CD4-positive, alpha-beta T cell (primary cell): ENCODE data around the gene GPC5. TPM values are rescaled to one million over a fixed set of nuclear protein-coding genes. Genes with fewer than 3 reads are reported as not detected.

Experiments
- ATAC-seq: fragments of 200-7000 bp; cut with Tn5 transposase; one replicate; pipeline ENCODE4 v1.10.0; 2022; ENCODE audit warnings: mild to moderate bottlenecking; ENCODE audit not compliant: poor library complexity
- CTCF ChIA-PET: fragments of 350-600 bp; sonication (Branson Sonifier 250); formaldehyde crosslinking; loops from one replicate; lab custom pipeline; 2021; ENCODE audit warnings: antibody characterized with exemption, inconsistent platforms; lab: Charles Lee
- POLR2A ChIA-PET: fragments of 350-600 bp; sonication (Branson Sonifier 250); formaldehyde crosslinking; loops from one replicate; lab custom pipeline; 2021; ENCODE audit warnings: antibody characterized with exemption, inconsistent platforms; lab: Charles Lee
- DNase-seq, 14 experiments: peaks; one replicate each; pipeline ENCODE4 v3.0.0-alpha.2; 2013 to 2020; ENCODE audit warnings: mixed read lengths in 2 of 14
- H3K27ac ChIP-seq, 2 donors: one replicate each; pipeline versions ENCODE4 v1.5.1 to v1.7.0; 2013; ENCODE audit warnings: low read length in 2 of 2, low read depth in 1 of 2, mild to moderate bottlenecking in 1 of 2
- H3K27me3 ChIP-seq, 2 experiments: 1 replicate in 1 of 2; 2 replicates in 1 of 2; pipeline versions ENCODE4 v1.6.1 to v1.7.0; 2013; ENCODE audit warnings: low read length in 2 of 2, control low read depth in 1 of 2, mild to moderate bottlenecking in 1 of 2, moderate library complexity in 1 of 2; ENCODE audit not compliant: insufficient read depth in 2 of 2, control insufficient read depth in 1 of 2
- H3K36me3 ChIP-seq: one replicate; pipeline ENCODE4 v1.6.1; 2013; ENCODE audit warnings: low read length, control low read depth; ENCODE audit not compliant: insufficient read depth
- H3K4me1 ChIP-seq: one replicate; pipeline ENCODE4 v1.6.1; 2013; ENCODE audit warnings: low read length, control low read depth; ENCODE audit not compliant: insufficient read depth
- H3K4me3 ChIP-seq: one replicate; pipeline ENCODE4 v1.5.1; 2013; ENCODE audit warnings: mild to moderate bottlenecking, low read length, moderate library complexity
- H3K9me3 ChIP-seq, 2 experiments: 1 replicate in 1 of 2; 2 replicates in 1 of 2; pipeline versions ENCODE4 v1.6.1 to v1.7.0; 2013; ENCODE audit warnings: low read length in 2 of 2, mild to moderate bottlenecking in 2 of 2, control low read depth in 1 of 2, moderate library complexity in 1 of 2; ENCODE audit not compliant: control insufficient read depth in 1 of 2, insufficient read depth in 1 of 2
- H3K27ac Mint-ChIP-seq: one replicate; pipeline ENCODE4 v1.8.0; 2020; ENCODE audit warnings: mixed read lengths
- H3K27me3 Mint-ChIP-seq: one replicate; pipeline ENCODE4 v1.8.0; 2021; ENCODE audit warnings: mixed read lengths
- H3K36me3 Mint-ChIP-seq: one replicate; pipeline ENCODE4 v1.8.0; 2021; ENCODE audit warnings: low read depth, mixed read lengths
- H3K4me1 Mint-ChIP-seq: one replicate; pipeline ENCODE4 v1.8.0; 2021; ENCODE audit warnings: low read depth, mixed read lengths
- H3K4me3 Mint-ChIP-seq: one replicate; pipeline ENCODE4 v1.8.0; 2020; ENCODE audit warnings: mild to moderate bottlenecking, mixed read lengths
- H3K9me3 Mint-ChIP-seq: one replicate; pipeline ENCODE4 v1.8.0; 2020; ENCODE audit warnings: mixed read lengths
- intact Hi-C, 2 experiments: fragments of 100-400 bp; cut with DNase I in 1 of 2; cut with micrococcal nuclease in 1 of 2; formaldehyde crosslinking; loops; one replicate each; pipeline versions ENCODE4 v1.15.1 to v1.9.0; 2023 to 2025; cut with DNase I, micrococcal nuclease
- total RNA-seq, 174 experiments: library from RNA in 2 of 174; stranded (reverse) in 2 of 174; gene quantifications; one replicate each; pipeline ENCODE4 v1.2.3 and lab custom pipeline; 2021 to 2026
- TF ChIP-seq, protein P1 (sequence below): fragments of 200-600 bp; IDR thresholded peaks from one replicate; pipeline ENCODE4 v1.8.0; 2022; ENCODE audit warnings: antibody characterized with exemption, mild to moderate bottlenecking

GPC5 gene
- total RNA-seq, 2 experiments from 2014 or later: not detected

DNA sequence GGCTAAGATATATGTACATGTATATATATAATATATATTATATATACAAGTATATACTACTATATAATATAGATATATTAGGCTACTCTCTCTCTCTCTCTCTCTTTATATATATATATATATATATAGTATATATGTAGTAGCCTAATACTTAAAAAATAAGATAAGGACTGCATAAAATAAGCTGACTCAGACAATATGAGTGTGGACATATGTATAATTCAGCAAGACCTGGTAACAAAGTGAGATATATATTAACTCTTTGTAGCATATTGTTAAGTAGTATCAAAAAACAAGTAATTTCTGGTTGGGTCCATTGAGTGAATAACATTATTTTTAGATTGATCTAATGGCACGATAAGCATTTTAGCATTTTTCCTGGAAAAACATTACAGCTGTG is 509.0 kb downstream of the GPC5 start:
- no peak for ATAC-seq
- Mint-ChIP-seq H3K4me1 (no peaks in the 10 kb centered on the region), H3K27ac (no peak overlapping the region), H3K4me3 (no peak overlapping the region), H3K36me3 (no peaks in the 10 kb centered on the region), H3K9me3 (peaks cover 7% of the 10 kb centered on the region), H3K27me3 (no peaks in the 10 kb centered on the region)
- DNase-seq: no peak
- H3K4me3 ChIP-seq: no peak overlapping the region
- H3K4me1 ChIP-seq: no peaks in the 10 kb centered on the region
- no peak overlapping the region for H3K27ac ChIP-seq
- intact Hi-C loops: no loop called here
- CTCF ChIA-PET: no interaction called here
- no peaks in the 10 kb centered on the region for H3K36me3 ChIP-seq
- POLR2A ChIA-PET: no interaction called here
- H3K27me3 ChIP-seq: no peaks in the 10 kb centered on the region
- TF ChIP-seq, protein P1, sequence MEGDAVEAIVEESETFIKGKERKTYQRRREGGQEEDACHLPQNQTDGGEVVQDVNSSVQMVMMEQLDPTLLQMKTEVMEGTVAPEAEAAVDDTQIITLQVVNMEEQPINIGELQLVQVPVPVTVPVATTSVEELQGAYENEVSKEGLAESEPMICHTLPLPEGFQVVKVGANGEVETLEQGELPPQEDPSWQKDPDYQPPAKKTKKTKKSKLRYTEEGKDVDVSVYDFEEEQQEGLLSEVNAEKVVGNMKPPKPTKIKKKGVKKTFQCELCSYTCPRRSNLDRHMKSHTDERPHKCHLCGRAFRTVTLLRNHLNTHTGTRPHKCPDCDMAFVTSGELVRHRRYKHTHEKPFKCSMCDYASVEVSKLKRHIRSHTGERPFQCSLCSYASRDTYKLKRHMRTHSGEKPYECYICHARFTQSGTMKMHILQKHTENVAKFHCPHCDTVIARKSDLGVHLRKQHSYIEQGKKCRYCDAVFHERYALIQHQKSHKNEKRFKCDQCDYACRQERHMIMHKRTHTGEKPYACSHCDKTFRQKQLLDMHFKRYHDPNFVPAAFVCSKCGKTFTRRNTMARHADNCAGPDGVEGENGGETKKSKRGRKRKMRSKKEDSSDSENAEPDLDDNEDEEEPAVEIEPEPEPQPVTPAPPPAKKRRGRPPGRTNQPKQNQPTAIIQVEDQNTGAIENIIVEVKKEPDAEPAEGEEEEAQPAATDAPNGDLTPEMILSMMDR: no peak
- H3K9me3 ChIP-seq: no peaks in the 10 kb centered on the region

DNA sequence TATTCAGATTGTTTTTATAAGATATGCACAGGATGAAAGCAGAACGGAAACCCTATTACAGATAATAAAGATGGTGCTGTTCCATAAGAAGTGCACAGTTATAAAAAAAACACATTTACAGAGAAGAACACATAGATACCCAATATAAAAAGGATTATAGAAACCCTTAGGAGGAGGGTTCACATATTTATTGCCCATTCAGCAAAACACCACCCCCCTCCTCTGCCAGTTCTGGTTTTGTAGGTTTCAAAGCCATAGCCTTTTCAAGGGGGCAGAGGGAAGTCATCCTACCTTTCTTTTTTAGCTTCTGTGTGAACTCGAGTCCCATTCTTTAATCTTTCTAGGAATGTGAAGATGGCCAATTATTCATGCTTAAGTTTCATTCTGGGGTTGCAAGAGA is 511.2 kb downstream of the GPC5 start:
- DNase-seq: no peak
- Histone ChIP-seq H3K4me3 (no peak overlapping the region), H3K9me3 (no peaks in the 10 kb centered on the region), H3K27ac (no peak overlapping the region), H3K36me3 (no peaks in the 10 kb centered on the region), H3K27me3 (no peaks in the 10 kb centered on the region), H3K4me1 (no peaks in the 10 kb centered on the region)
- Mint-ChIP-seq H3K9me3 (peaks cover 7% of the 10 kb centered on the region), H3K27ac (no peak overlapping the region), H3K4me3 (no peak overlapping the region), H3K4me1 (no peaks in the 10 kb centered on the region), H3K36me3 (no peaks in the 10 kb centered on the region), H3K27me3 (no peaks in the 10 kb centered on the region)
- intact Hi-C loops: no loop called here
- CTCF ChIA-PET: no interaction called here
- POLR2A ChIA-PET: no interaction called here
- TF ChIP-seq, protein P1: no peak
- no peak for ATAC-seq

DNA sequence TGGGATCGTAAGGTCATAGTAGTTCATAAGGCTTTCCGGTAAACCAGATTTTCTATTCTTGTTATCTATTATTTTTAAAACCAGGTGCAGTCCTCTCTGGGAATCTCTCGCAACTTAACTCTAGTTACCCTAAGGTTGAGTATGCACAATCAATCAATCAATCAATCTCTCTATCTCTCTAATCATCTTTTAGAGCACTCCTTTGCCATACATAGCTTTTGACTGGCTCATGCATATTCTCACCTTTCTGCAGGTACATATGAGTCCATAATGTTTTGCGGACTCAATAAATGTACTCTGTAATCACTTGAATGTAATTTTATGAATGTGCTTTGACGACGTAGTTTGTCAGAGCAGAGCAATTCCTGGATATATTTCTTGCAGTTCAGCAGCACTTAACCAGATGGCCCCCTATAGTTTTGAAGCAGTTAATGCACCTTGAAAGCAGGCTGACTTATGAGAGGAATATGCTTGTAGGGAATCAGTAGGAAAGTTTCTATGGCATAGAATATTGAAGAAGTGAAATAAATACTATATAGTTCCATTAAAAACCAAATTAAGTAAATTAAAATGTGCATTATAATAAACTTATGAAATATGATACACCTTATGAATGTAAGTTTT is 524.7 kb downstream of the GPC5 start:
- H3K9me3 ChIP-seq: no peaks in the 10 kb centered on the region
- ChIA-PET POLR2A (no interaction called here), CTCF (no interaction called here)
- H3K4me3 ChIP-seq: no peak overlapping the region
- H3K36me3 Mint-ChIP-seq: no peaks in the 10 kb centered on the region
- H3K27me3 ChIP-seq: no peaks in the 10 kb centered on the region
- no peak overlapping the region for H3K27ac Mint-ChIP-seq
- H3K4me3 Mint-ChIP-seq: no peak overlapping the region
- no peaks in the 10 kb centered on the region for H3K36me3 ChIP-seq
- no peak overlapping the region for H3K27ac ChIP-seq
- H3K4me1 Mint-ChIP-seq: no peaks in the 10 kb centered on the region
- H3K27me3 Mint-ChIP-seq: no peaks in the 10 kb centered on the region
- TF ChIP-seq, protein P1: no peak
- no peaks in the 10 kb centered on the region for H3K4me1 ChIP-seq
- no peak for ATAC-seq
- intact Hi-C loops: no loop called here
- H3K9me3 Mint-ChIP-seq: peaks cover 2% of the 10 kb centered on the region
- DNase-seq: no peak
